ENCODE data around the gene PINK1. TPM values are rescaled to one million over a fixed set of nuclear protein-coding genes. Genes with fewer than 3 reads are reported as not detected.
A peak's percentile ranks its signal among the peaks of the same experiment; 100 is the strongest.
"Not testable (repeated sequence)": the region's sequence is repeated elsewhere in the genome, so short reads cannot be mapped to it uniquely, and the experiment has no call there.

PINK1 gene
- total and polyA plus RNA-seq, 3 experiments from 2014 or later = 7.9 to 31.1 (median 9.2) TPM

DNA sequence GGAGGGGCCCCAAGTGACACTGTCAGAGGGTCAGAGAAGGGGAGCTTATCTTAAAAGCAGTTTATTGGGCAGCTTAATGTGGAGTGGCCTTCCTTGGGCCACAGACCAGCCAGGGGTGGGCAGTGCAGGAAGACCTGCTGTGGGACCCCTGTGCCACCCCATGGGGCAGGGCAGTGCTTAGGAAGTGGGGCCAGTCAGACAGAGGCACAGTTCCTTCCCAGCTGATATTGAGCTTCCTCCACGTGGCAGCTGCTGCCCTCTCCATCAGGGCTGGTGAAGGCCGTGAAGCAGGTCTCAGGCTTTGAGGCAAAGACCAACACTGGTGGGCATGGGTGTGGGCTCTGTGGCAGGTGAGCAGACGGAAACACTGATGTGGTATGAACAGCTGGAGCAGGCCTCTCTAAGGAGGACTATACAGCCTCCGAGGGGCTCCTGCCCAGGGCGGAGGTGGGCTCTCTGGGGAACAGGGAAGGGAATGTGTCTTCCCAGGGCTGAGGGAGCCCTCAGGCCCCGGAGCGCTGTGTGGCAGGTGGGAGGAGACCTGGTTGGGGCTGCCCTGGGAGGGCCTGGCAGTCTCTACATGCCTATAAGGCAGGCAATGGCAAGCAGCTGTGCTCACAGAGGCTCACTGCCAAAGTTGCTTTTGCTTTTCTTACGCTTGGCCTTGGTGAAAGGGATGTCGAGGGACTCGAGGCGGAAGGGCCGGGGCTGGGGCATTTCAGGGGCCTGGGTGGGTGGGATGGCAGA, 30.9 kb downstream of the PINK1 start:
- POLR2A ChIA-PET = no interaction called here

DNA sequence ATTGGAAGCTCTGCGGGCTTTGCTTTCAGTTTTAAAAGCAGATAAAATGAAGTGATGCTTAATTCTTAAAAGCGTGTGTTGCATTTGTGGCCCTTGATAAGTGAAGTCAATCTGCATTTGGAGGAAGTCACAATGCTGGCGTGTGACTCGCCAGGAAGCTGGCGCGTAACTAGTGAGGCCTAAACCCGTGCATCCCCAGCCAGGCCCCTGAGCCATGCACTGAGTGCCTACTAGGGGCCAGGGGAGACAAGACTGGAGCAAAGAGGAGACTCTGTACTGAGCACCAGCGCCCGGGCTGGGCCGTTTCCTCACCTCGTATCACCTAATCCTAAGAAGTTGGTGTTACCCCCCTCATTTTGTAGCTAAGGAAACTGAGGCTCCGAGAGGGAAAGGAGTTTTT, 32.5 kb downstream of the PINK1 start:
- Mint-ChIP-seq H3K36me3 (peaks cover 0 to 10% (median 0%) of the 10 kb centered on the region in 3 donors), H3K27ac (no peak overlapping the region), H3K27me3 (peaks cover 0 to 2% of the 10 kb centered on the region in 2 donors), H3K9me3 (no peaks in the 10 kb centered on the region), H3K4me1 (peaks cover 18 to 21% (median 19%) of the 10 kb centered on the region in 3 donors), H3K4me3 (peak overlapping the region in 1 of 7 donors; percentile 48)
- Histone ChIP-seq H3K27ac (ENCODE audit: low read depth, low read length) (no peak overlapping the region), H3K4me1 (ENCODE audit: insufficient read depth, low read length) (peaks cover 10% of the 10 kb centered on the region), H3K27me3 (ENCODE audit: insufficient read depth, low read length, poor library complexity, severe bottlenecking) (no peaks in the 10 kb centered on the region), H3K9me3 (ENCODE audit: low read length) (no peaks in the 10 kb centered on the region), H3K36me3 (ENCODE audit: insufficient read depth, low read length) (no peaks in the 10 kb centered on the region), H3K4me3 (ENCODE audit: low read length) (no peak overlapping the region)
- DNase-seq = no peak
- ChIA-PET POLR2A (no interaction called here), CTCF (interaction anchor here (2.0 kb wide), 1 partner anchor 30 kb away, joined by 5 read pairs; no protein-coding TSS in a partner anchor)

More for the DNA sequence above, 30.9 kb downstream of the PINK1 start:
- Histone ChIP-seq H3K9me3 (ENCODE audit: low read length) (no peaks in the 10 kb centered on the region), H3K27ac (ENCODE audit: low read depth, low read length) (no peak overlapping the region), H3K4me1 (ENCODE audit: insufficient read depth, low read length) (peaks cover 26% of the 10 kb centered on the region), H3K36me3 (ENCODE audit: insufficient read depth, low read length) (no peaks in the 10 kb centered on the region), H3K27me3 (ENCODE audit: insufficient read depth, low read length, poor library complexity, severe bottlenecking) (no peaks in the 10 kb centered on the region), H3K4me3 (ENCODE audit: low read length) (no peak overlapping the region)
- no peak for DNase-seq
- Mint-ChIP-seq H3K36me3 (peaks cover 0 to 22% (median 3%) of the 10 kb centered on the region in 3 donors), H3K4me1 (peaks cover 34 to 37% (median 35%) of the 10 kb centered on the region in 3 donors), H3K27ac (peak overlapping the region in 1 of 8 donors; percentile 60), H3K27me3 (no peaks in the 10 kb centered on the region), H3K9me3 (no peaks in the 10 kb centered on the region), H3K4me3 (peak overlapping the region in 1 of 7 donors; percentile 65)
- CTCF ChIA-PET = interaction anchor here (1.2 to 1.3 kb wide), 2 partner anchors 30 to 33 kb away, joined by 3 to 6 read pairs; no protein-coding TSS in a partner anchor

DNA sequence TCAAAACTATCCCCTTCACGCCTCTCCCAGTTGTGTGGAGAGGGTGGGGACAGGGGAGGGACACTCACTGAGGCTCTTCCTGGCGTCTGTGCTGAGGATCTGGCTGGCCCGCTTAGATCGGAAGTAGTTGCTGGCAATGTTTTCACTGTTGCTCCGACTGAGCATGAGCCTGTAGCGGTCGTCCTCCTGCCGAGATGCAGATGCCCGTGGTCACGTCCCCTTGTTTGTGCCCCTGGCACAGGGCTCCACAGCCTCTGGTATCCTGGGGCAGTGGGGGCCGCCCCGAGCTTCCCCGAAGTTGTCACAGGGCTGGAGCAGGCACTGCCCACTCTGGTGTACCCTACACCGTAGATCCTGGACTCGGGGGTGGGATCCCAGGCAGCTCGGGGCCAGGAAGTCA, 32.9 kb downstream of the PINK1 start:
- Histone ChIP-seq H3K36me3 (ENCODE audit: insufficient read depth, low read length) (no peaks in the 10 kb centered on the region), H3K4me3 (ENCODE audit: low read length) (no peak overlapping the region), H3K4me1 (ENCODE audit: insufficient read depth, low read length) (peaks cover 10% of the 10 kb centered on the region), H3K27ac (ENCODE audit: low read depth, low read length) (no peak overlapping the region), H3K27me3 (ENCODE audit: insufficient read depth, low read length, poor library complexity, severe bottlenecking) (no peaks in the 10 kb centered on the region), H3K9me3 (ENCODE audit: low read length) (no peaks in the 10 kb centered on the region)
- POLR2A ChIA-PET = no interaction called here
- Mint-ChIP-seq H3K36me3 (peaks cover 0 to 7% (median 0%) of the 10 kb centered on the region in 3 donors), H3K27ac (no peak overlapping the region), H3K4me1 (peaks cover 15 to 19% (median 17%) of the 10 kb centered on the region in 3 donors), H3K4me3 (no peak overlapping the region), H3K9me3 (no peaks in the 10 kb centered on the region), H3K27me3 (peaks cover 0 to 2% of the 10 kb centered on the region in 2 donors)
- CTCF ChIA-PET = interaction anchor here (2.0 kb wide), 1 partner anchor 30 kb away, joined by 5 read pairs; no protein-coding TSS in a partner anchor
- no peak for DNase-seq

DNA sequence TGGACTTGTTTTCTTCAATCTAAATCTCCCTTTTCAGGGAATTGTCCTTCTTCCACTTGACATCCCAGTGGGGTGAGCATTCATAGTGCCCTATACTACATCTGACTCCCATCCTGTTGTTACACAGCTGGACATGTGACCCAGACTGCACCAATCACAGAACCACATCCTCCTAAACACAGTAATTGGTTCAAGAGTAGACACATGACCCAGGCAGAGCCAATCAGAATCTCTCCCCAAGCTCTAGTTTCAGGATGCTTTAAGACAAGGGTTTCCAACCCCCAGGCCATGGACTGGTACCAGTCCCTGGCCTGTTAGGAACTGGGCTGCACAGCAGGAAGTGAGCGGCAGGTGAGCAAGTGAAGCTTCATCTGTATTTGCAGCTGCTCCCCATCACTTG, 33.5 kb downstream of the PINK1 start:
- no peak overlapping the region for H3K27ac ChIP-seq (ENCODE audit: low read depth, low read length)
- Mint-ChIP-seq H3K27ac (peak overlapping the region in 3 of 8 donors; percentile 59 to 80 (median 60)), H3K36me3 (peaks cover 0 to under 1% (median 0%) of the 10 kb centered on the region in 3 donors), H3K4me1 (peaks cover 11 to 14% (median 11%) of the 10 kb centered on the region in 3 donors), H3K9me3 (no peaks in the 10 kb centered on the region), H3K4me3 (no peak overlapping the region), H3K27me3 (peaks cover 0 to 2% of the 10 kb centered on the region in 2 donors)
- H3K4me1 ChIP-seq (ENCODE audit: insufficient read depth, low read length) = peaks cover 9% of the 10 kb centered on the region
- no peak overlapping the region for H3K4me3 ChIP-seq (ENCODE audit: low read length)
- no peak for DNase-seq
- CTCF ChIA-PET = interaction anchor here (2.0 kb wide), 1 partner anchor 29 kb away, joined by 5 read pairs; no protein-coding TSS in a partner anchor
- POLR2A ChIA-PET = no interaction called here
- H3K36me3 ChIP-seq (ENCODE audit: insufficient read depth, low read length) = no peaks in the 10 kb centered on the region
- no peaks in the 10 kb centered on the region for H3K9me3 ChIP-seq (ENCODE audit: low read length)
- no peaks in the 10 kb centered on the region for H3K27me3 ChIP-seq (ENCODE audit: insufficient read depth, low read length, poor library complexity, severe bottlenecking)

DNA sequence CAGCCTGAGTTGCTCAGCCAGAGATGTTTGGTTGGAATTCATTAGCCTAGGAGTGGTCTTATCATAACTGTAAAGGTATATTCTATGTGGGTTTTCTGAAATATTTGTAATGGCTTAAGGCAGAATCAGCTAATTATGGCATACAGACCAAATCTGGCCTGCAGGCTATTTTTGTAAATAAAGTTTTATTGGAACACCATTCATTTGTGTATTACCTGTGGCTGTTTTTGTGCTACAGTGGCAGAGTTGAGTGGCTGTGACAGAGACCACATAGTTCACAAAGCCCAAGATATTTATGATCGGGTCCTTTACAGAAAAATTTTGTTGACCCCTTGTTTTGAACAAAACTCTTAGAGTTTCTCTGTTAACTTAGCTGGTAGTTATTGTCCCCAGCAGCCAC, 35.3 kb downstream of the PINK1 start:
- Mint-ChIP-seq H3K27ac (peak overlapping the region in 1 of 8 donors; percentile 31), H3K4me1 (peaks cover 0 to 3% (median 0%) of the 10 kb centered on the region in 3 donors), H3K4me3 (no peak overlapping the region), H3K9me3 (no peaks in the 10 kb centered on the region), H3K36me3 (no peaks in the 10 kb centered on the region), H3K27me3 (peaks cover 5 to 8% of the 10 kb centered on the region in 2 donors)
- no peak overlapping the region for H3K27ac ChIP-seq (ENCODE audit: low read depth, low read length)
- H3K4me3 ChIP-seq (ENCODE audit: low read length) = no peak overlapping the region
- no peak for DNase-seq
- no peaks in the 10 kb centered on the region for H3K36me3 ChIP-seq (ENCODE audit: insufficient read depth, low read length)
- ChIA-PET CTCF (interaction anchor here (1.3 kb wide), 1 partner anchor 23 kb away, joined by 3 read pairs; no protein-coding TSS in a partner anchor), POLR2A (no interaction called here)
- no peaks in the 10 kb centered on the region for H3K27me3 ChIP-seq (ENCODE audit: insufficient read depth, low read length, poor library complexity, severe bottlenecking)
- H3K4me1 ChIP-seq (ENCODE audit: insufficient read depth, low read length) = no peaks in the 10 kb centered on the region
- no peaks in the 10 kb centered on the region for H3K9me3 ChIP-seq (ENCODE audit: low read length)

DNA sequence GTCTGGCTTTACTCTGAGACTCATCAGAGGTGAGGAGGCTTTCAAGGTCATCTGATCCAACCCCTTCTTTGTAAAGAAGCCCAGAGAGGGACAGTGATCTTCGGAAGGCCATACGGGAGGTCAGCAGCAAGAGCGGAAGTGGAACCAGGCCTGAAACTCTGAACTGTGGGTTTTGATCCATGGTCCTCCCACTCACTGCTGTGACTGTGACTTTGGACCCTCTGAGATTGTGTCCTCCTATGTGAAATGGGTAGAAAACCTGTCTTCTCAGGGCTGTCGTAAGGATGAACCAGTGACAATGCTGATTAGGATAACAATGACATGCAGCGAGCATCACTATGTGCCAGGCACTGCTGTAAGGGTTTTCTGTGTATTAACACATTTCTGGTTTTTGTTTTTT, 37.7 kb downstream of the PINK1 start:
- Mint-ChIP-seq H3K27ac (no peak overlapping the region), H3K36me3 (no peaks in the 10 kb centered on the region), H3K9me3 (no peaks in the 10 kb centered on the region), H3K4me3 (no peak overlapping the region), H3K4me1 (peaks cover 0 to 3% (median 0%) of the 10 kb centered on the region in 3 donors), H3K27me3 (peaks cover 8% of the 10 kb centered on the region in 2 donors)
- ChIA-PET CTCF (no interaction called here), POLR2A (no interaction called here)
- H3K27me3 ChIP-seq (ENCODE audit: insufficient read depth, low read length, poor library complexity, severe bottlenecking) = no peaks in the 10 kb centered on the region
- H3K4me3 ChIP-seq (ENCODE audit: low read length) = no peak overlapping the region
- no peak overlapping the region for H3K27ac ChIP-seq (ENCODE audit: low read depth, low read length)
- DNase-seq = no peak
- no peaks in the 10 kb centered on the region for H3K36me3 ChIP-seq (ENCODE audit: insufficient read depth, low read length)
- no peaks in the 10 kb centered on the region for H3K9me3 ChIP-seq (ENCODE audit: low read length)
- no peaks in the 10 kb centered on the region for H3K4me1 ChIP-seq (ENCODE audit: insufficient read depth, low read length)

DNA sequence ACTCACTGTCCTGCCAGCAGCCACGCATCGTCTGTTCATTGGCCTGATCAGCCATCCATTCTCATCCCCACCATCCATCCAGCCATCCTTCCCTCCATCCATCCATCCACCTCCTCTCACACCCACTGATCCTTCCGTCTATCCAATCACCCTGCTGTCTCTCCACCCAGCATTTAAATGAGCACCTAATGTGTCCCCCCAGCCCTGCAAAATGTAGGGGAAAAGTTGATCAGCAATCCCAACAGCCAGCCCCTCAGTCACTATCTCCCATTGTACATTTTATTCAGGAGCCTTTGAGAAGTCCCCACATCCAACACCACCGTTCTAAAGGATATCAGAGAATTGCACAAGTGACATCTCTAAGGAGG, 39.0 kb downstream of the PINK1 start:
- CTCF ChIA-PET = no interaction called here
- Mint-ChIP-seq H3K4me3 (peak overlapping the region in 1 of 7 donors; percentile 21), H3K27ac (no peak overlapping the region), H3K4me1 (no peaks in the 10 kb centered on the region), H3K36me3 (no peaks in the 10 kb centered on the region), H3K27me3 (peaks cover 8 to 11% of the 10 kb centered on the region in 2 donors), H3K9me3 (no peaks in the 10 kb centered on the region)
- no peaks in the 10 kb centered on the region for H3K4me1 ChIP-seq (ENCODE audit: insufficient read depth, low read length)
- no peaks in the 10 kb centered on the region for H3K27me3 ChIP-seq (ENCODE audit: insufficient read depth, low read length, poor library complexity, severe bottlenecking)
- no peak for DNase-seq
- H3K27ac ChIP-seq (ENCODE audit: low read depth, low read length) = no peak overlapping the region
- no peaks in the 10 kb centered on the region for H3K9me3 ChIP-seq (ENCODE audit: low read length)
- no peaks in the 10 kb centered on the region for H3K36me3 ChIP-seq (ENCODE audit: insufficient read depth, low read length)
- POLR2A ChIA-PET = no interaction called here
- no peak overlapping the region for H3K4me3 ChIP-seq (ENCODE audit: low read length)

DNA sequence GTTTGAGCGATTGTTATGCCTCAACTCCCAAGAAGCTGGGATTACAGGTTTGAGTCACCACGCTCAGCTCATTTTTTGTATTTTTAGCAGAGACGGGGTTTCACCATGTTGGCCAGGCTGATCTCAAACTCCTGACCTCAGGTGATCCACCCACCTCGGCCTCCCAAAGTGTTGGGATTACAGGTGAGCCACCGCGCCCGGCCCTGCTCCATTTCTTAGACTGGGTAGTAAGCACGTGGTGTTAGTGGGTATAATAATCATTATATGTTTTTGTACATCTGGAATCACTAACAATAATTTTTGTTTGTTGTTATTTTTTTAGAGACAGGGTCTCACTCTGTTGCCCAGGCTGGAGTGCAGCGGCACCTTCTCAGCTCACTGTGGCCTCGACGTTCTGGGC, 40.4 kb downstream of the PINK1 start:
- H3K27ac Mint-ChIP-seq; H3K4me1 Mint-ChIP-seq; H3K36me3 ChIP-seq (ENCODE audit: insufficient read depth, low read length); H3K4me3 ChIP-seq (ENCODE audit: low read length); H3K4me1 ChIP-seq (ENCODE audit: insufficient read depth, low read length); POLR2A ChIA-PET; H3K9me3 Mint-ChIP-seq; H3K9me3 ChIP-seq (ENCODE audit: low read length); DNase-seq; H3K27ac ChIP-seq (ENCODE audit: low read depth, low read length); H3K4me3 Mint-ChIP-seq; H3K27me3 ChIP-seq (ENCODE audit: insufficient read depth, low read length, poor library complexity, severe bottlenecking); CTCF ChIA-PET; H3K36me3 Mint-ChIP-seq: not testable (repeated sequence)
- peaks cover 12% of the 10 kb centered on the region in 2 donors for H3K27me3 Mint-ChIP-seq
